Type B pancreatic cell (in vitro differentiated cells): ENCODE measurements around the gene GFRA4. TPM values are rescaled to one million over a fixed set of nuclear protein-coding genes. Genes with fewer than 3 reads are reported as not detected.

Experiments
- DNase-seq: peaks from one replicate; pipeline ENCODE4 v3.0.0; 2021; ENCODE audit warnings: mixed read lengths; ENCODE audit not compliant: unreplicated experiment; ENCODE audit errors: extremely low spot score
- H3K27ac Mint-ChIP-seq: 2 replicates; pipeline ENCODE4 v1.8.0; 2021; ENCODE audit warnings: mild to moderate bottlenecking, mixed read lengths
- H3K27me3 Mint-ChIP-seq: 2 replicates; pipeline ENCODE4 v1.8.0; 2021; ENCODE audit warnings: mixed read lengths
- H3K36me3 Mint-ChIP-seq: 2 replicates; pipeline ENCODE4 v1.8.0; 2021; ENCODE audit warnings: mixed read lengths
- H3K4me1 Mint-ChIP-seq: one replicate; pipeline ENCODE4 v1.8.0; 2021; ENCODE audit warnings: mixed read lengths; ENCODE audit not compliant: unreplicated experiment
- H3K4me3 Mint-ChIP-seq: 2 replicates; pipeline ENCODE4 v1.8.0; 2021; ENCODE audit warnings: mild to moderate bottlenecking, mixed read lengths
- H3K9me3 Mint-ChIP-seq: 2 replicates; pipeline ENCODE4 v1.8.0; 2021; ENCODE audit warnings: mixed read lengths
- CTCF ChIP-seq: fragments of 200-600 bp; sonication (generic); conservative IDR thresholded peaks from 2 replicates; pipeline ENCODE4 v1.5.0; 2021; ENCODE audit warnings: antibody characterized with exemption, mild to moderate bottlenecking
- total RNA-seq: library from RNA; stranded (reverse); gene quantifications from 2 replicates; pipeline ENCODE4 v1.2.1, GENCODE V29; 2021; ENCODE audit warnings: low replicate concordance

Gene GFRA4
- total RNA-seq, 1 donor from 2014 or later = not detected

DNA sequence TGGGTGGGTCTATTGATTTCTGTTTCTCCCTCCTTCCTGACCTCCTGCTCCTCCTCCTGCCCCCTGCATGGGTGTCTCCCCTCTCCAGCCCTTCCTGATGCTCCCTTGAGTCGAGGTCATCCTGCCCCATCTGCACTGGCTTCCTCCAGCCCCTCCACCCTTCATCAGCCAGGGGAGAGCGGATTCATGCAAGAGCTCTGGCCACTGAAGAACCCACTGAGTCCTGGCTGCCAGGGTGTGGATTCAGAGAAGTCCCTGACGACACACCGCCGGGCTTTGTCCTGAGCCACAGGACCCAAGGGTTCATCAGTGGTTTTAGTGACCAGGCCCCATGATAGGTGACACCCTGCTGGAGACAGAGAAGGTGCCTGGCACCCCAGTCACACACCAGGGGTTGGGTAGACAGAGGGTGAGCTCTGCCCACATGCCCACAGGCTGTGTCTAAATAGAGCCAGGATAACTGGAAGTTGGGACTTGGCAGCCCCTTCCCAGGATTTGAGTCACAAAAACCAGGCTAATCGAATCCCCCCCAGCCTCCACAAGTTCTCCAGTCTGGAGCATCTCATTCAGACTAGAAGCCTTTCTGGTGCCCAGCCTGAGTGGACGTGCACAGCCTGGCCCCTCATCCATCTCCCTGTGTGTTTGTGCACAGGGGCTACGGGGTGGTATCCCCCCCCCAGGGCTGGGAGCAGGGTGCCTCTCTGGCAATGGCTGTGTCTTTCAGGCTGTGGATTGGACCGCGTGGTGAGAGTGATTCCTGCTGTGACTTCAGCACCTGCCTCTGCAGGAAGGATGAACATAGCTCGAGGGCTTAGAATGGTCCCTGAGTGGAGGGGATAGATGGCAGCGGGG is 1.2 kb downstream of the GFRA4 start:
- H3K4me3 Mint-ChIP-seq = no peak overlapping the region
- DNase-seq = no peak
- H3K9me3 Mint-ChIP-seq = no peaks in the 10 kb centered on the region
- H3K27ac Mint-ChIP-seq = no peak overlapping the region
- no peaks in the 10 kb centered on the region for H3K36me3 Mint-ChIP-seq
- H3K27me3 Mint-ChIP-seq = peaks cover 48% of the 10 kb centered on the region
- TF ChIP-seq CTCF = no peak
- peaks cover 14% of the 10 kb centered on the region for H3K4me1 Mint-ChIP-seq

GRCh38 chr20:3661060-3661813 is 2.0 kb downstream of the GFRA4 start:
- peak; percentile 57 for DNase-seq
- no peaks in the 10 kb centered on the region for H3K9me3 Mint-ChIP-seq
- H3K27ac Mint-ChIP-seq = no peak overlapping the region
- no peaks in the 10 kb centered on the region for H3K36me3 Mint-ChIP-seq
- peaks cover 46% of the 10 kb centered on the region for H3K27me3 Mint-ChIP-seq
- no peak overlapping the region for H3K4me3 Mint-ChIP-seq
- no peak for TF ChIP-seq CTCF
- H3K4me1 Mint-ChIP-seq = peaks cover 11% of the 10 kb centered on the region

GRCh38 chr20:3660262-3661059 is 2.7 kb downstream of the GFRA4 start:
- Mint-ChIP-seq H3K27ac (no peak overlapping the region), H3K36me3 (no peaks in the 10 kb centered on the region), H3K27me3 (peaks cover 46% of the 10 kb centered on the region), H3K9me3 (no peaks in the 10 kb centered on the region), H3K4me1 (peaks cover 6% of the 10 kb centered on the region), H3K4me3 (no peak overlapping the region)
- DNase-seq = peak; percentile 69
- TF ChIP-seq CTCF = no peak

DNA sequence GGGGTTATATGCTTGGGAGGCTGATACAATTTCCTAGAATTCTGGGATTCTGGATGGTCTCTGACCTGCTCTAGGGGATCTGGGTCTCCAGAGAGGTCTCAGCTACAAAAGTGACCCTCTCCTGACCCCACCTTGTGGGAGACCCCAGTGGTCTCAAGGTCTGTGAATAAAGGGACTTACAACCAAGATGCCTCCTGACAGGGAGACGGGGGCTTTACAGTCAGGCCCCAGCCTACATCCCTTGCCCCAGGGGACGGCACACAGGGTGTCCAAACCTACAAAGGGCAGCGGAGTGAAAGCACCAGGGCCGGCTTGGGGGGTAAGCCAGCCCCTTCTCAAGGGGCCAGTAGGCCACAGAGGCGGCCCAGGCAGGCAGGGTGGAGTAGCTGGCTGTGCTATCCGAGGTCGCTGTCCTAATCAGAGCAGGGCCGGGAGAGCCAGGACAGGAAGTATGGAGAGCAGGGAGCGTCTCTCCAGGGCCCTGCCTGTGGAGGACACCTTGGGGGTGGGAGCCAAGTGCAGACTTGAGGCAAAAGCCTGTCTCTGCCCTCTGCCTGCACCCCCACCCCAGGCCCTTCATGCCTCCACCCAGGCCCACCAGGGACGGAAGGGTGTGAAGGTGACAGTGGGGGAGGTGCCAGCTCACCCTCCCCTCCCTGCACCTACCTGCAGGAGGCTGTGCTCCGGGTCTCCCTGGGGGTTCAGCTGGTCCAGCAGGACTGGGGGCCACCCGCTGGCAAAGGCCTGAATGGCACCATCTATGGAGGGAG is 3.5 kb downstream of the GFRA4 start:
- Mint-ChIP-seq H3K27ac (no peak overlapping the region), H3K4me1 (peaks cover 6% of the 10 kb centered on the region), H3K4me3 (no peak overlapping the region), H3K27me3 (peaks cover 43% of the 10 kb centered on the region), H3K36me3 (no peaks in the 10 kb centered on the region), H3K9me3 (no peaks in the 10 kb centered on the region)
- DNase-seq = no peak
- no peak for TF ChIP-seq CTCF
